ENCODE measurements around the gene MTMR12.
"Not testable (repeated sequence)": the region's sequence is repeated elsewhere in the genome, so short reads cannot be mapped to it uniquely, and the experiment has no call there.

The MTMR12 gene

GRCh38 chr5:32299059-32299677, 13.6 kb downstream of the MTMR12 start:
- H3K4me3 ChIP-seq (replicated peaks; ENCODE audit: low read depth, low read length): no peak overlapping the region

GRCh38 chr5:32298059-32298415, 14.7 kb downstream of the MTMR12 start:
- DNase-seq (ENCODE audit: low read depth): no peak
- TF ChIP-seq, protein P1, sequence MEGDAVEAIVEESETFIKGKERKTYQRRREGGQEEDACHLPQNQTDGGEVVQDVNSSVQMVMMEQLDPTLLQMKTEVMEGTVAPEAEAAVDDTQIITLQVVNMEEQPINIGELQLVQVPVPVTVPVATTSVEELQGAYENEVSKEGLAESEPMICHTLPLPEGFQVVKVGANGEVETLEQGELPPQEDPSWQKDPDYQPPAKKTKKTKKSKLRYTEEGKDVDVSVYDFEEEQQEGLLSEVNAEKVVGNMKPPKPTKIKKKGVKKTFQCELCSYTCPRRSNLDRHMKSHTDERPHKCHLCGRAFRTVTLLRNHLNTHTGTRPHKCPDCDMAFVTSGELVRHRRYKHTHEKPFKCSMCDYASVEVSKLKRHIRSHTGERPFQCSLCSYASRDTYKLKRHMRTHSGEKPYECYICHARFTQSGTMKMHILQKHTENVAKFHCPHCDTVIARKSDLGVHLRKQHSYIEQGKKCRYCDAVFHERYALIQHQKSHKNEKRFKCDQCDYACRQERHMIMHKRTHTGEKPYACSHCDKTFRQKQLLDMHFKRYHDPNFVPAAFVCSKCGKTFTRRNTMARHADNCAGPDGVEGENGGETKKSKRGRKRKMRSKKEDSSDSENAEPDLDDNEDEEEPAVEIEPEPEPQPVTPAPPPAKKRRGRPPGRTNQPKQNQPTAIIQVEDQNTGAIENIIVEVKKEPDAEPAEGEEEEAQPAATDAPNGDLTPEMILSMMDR (IDR thresholded peaks at IDR 0.05; ENCODE audit: low read length, missing control alignments): no peak
- H3K4me3 ChIP-seq (replicated peaks; ENCODE audit: low read depth, low read length): no peak overlapping the region

More at GRCh38 chr5:32299059-32299677, 13.6 kb downstream of the MTMR12 start:
- TF ChIP-seq, protein P1 (IDR thresholded peaks at IDR 0.05; ENCODE audit: low read length, missing control alignments): no peak
- no peak for DNase-seq (ENCODE audit: low read depth)

- no peak for DNase-seq (ENCODE audit: low read depth)
- TF ChIP-seq, protein P1 (IDR thresholded peaks at IDR 0.05; ENCODE audit: low read length, missing control alignments): no peak
- H3K4me3 ChIP-seq (replicated peaks; ENCODE audit: low read depth, low read length): no peak overlapping the region
These were observed 15.3 kb downstream of the MTMR12 start for GRCh38 chr5:32297181-32298058.

DNA sequence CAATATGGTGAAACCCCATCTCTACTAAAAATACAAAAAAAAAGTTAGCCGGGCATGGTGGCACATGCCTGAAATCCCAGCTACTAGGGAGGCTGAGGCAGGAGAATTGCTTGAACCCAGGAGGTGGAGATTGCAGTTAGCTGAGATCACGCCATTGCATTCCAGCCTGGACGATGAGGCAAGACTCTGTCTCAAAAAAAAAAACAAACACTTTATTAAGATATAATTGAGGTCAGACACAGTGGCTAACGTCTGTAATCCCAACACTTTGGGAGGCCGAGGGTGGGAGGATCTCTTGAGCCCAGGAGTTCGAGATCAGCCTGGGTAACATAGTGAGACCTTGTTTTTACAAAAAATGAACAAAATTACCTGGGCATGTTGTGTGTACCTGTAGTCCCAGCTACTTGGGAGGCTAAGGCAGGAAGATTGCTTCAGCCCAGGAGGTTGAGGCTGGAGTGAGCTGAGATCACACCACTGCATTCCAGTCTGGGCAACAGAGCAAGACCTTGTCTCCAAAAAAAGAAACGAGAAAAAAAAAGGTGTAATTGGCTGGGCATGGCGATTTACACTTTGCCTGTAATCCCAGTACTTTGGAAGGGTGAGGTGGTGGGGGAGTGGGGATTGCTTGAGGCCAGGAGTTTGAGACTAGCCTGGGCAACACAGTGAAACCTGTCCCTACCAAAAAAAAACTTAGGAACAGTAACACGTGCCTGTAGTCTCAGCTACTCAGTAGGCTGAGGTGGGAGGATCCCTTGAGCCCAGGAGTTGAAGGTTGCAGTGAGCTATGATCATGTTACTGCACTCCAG, 16.6 kb downstream of the MTMR12 start:
- not testable (repeated sequence) for DNase-seq (ENCODE audit: low read depth); H3K4me3 ChIP-seq (replicated peaks; ENCODE audit: low read depth, low read length)

GRCh38 chr5:32291591-32291990, 21.1 kb downstream of the MTMR12 start:
- DNase-seq (ENCODE audit: low read depth): no peak
- TF ChIP-seq, protein P1 (IDR thresholded peaks at IDR 0.05; ENCODE audit: low read length, missing control alignments): no peak
- H3K4me3 ChIP-seq (replicated peaks; ENCODE audit: low read depth, low read length): no peak overlapping the region

DNA sequence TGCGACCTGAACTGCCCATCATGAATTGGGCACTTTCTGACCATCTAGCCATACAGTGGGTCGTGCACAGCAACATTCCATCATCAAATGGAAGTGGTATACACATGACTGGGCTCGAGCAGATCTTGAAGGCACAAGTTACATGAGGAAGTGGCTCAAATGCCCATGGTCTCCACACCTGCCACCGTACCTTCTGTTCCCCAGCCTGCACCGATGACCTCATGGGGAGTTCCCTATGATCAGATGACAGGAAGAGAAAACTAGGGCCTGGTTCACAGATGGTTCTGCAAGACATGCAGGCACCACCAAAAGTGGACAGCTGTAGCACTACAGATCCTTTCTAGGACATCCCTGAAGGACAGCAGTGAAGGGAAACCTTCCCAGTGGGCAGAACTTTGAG, 21.8 kb downstream of the MTMR12 start:
- H3K4me3 ChIP-seq (replicated peaks; ENCODE audit: low read depth, low read length): no peak overlapping the region
- TF ChIP-seq, protein P1 (IDR thresholded peaks at IDR 0.05; ENCODE audit: low read length, missing control alignments): no peak
- DNase-seq (ENCODE audit: low read depth): no peak

- not testable (repeated sequence) for DNase-seq (ENCODE audit: low read depth); H3K4me3 ChIP-seq (replicated peaks; ENCODE audit: low read depth, low read length)
These were observed 22.2 kb downstream of the MTMR12 start for GRCh38 chr5:32290501-32290900.

GRCh38 chr5:32289986-32290385, 22.8 kb downstream of the MTMR12 start:
- H3K4me3 ChIP-seq (replicated peaks; ENCODE audit: low read depth, low read length); DNase-seq (ENCODE audit: low read depth): not testable (repeated sequence)

GRCh38 chr5:32288135-32288534, 24.6 kb downstream of the MTMR12 start:
- H3K4me3 ChIP-seq (replicated peaks; ENCODE audit: low read depth, low read length); DNase-seq (ENCODE audit: low read depth): not testable (repeated sequence)

- DNase-seq (ENCODE audit: low read depth); H3K4me3 ChIP-seq (replicated peaks; ENCODE audit: low read depth, low read length): not testable (repeated sequence)
These were observed 25.2 kb downstream of the MTMR12 start for GRCh38 chr5:32287525-32287924.

Data from fibroblast of pulmonary artery (primary cell).